Activated CD8-positive, alpha-beta memory T cell treated with anti-CD3 and anti-CD28 coated beads for 4 hours (primary cell): Measurements from ENCODE around the gene IQCN.

Experiments
- DNase-seq, 2 donors: peaks; one replicate each; pipeline ENCODE4 v3.0.0-alpha.2; 2020; ENCODE audit warnings: low read depth in 2 of 2

The IQCN gene

GRCh38 chr19:18233224-18233825 is 40.9 kb downstream of the IQCN start:
- DNase-seq: no peak

GRCh38 chr19:18232540-18233223 is 41.6 kb downstream of the IQCN start:
- DNase-seq: no peak

GRCh38 chr19:18231775-18232174 is 42.5 kb downstream of the IQCN start:
- no peak for DNase-seq

- no peak for DNase-seq
Measured at GRCh38 chr19:18230941-18231734, 43.1 kb downstream of the IQCN start.

- DNase-seq: no peak
Measured at GRCh38 chr19:18229915-18230314, 44.3 kb downstream of the IQCN start.

GRCh38 chr19:18229474-18229873 is 44.8 kb downstream of the IQCN start:
- no peak for DNase-seq

GRCh38 chr19:18227781-18228271 is 46.4 kb downstream of the IQCN start:
- DNase-seq: no peak

- DNase-seq: no peak
Measured at GRCh38 chr19:18226956-18227780, 47.1 kb downstream of the IQCN start.

- no peak for DNase-seq
Measured at GRCh38 chr19:18225702-18226468, 48.4 kb downstream of the IQCN start, which contains the start of gene PDE4C. PDE4C (minus strand) TSS chr19:18226438; CDS start chr19:18226415, 23 bp downstream.

GRCh38 chr19:18225355-18225701 is 48.9 kb downstream of the IQCN start:
- DNase-seq: no peak

GRCh38 chr19:18224525-18225354 is 49.5 kb downstream of the IQCN start:
- DNase-seq: peak; percentile 50 to 55

- DNase-seq: no peak
Measured at GRCh38 chr19:18223860-18224524, 50.3 kb downstream of the IQCN start.

GRCh38 chr19:18221815-18222725 is 52.2 kb downstream of the IQCN start:
- DNase-seq: no peak

GRCh38 chr19:18220632-18221275 is 53.5 kb downstream of the IQCN start:
- no peak for DNase-seq

GRCh38 chr19:18219911-18220631 is 54.2 kb downstream of the IQCN start:
- no peak for DNase-seq

- DNase-seq: no peak
Measured at GRCh38 chr19:18218600-18218999, 55.7 kb downstream of the IQCN start.

- DNase-seq: no peak
Measured at GRCh38 chr19:18218159-18218558, 56.1 kb downstream of the IQCN start.
